K562 (cell line): ENCODE data around the gene FAM89B. TPM values are rescaled to one million over a fixed set of nuclear protein-coding genes. Genes with fewer than 3 reads are reported as not detected.

ENCODE experiments used
- CBFA2T2 ChIP-seq: fragments of 450-650 bp; conservative IDR thresholded peaks from 2 replicates; pipeline ENCODE4 v1.6.1; 2017; ENCODE audit warnings: mild to moderate bottlenecking
- CREM ChIP-seq: IDR thresholded peaks from 2 replicates; pipeline ENCODE4 v1.6.1; 2014; ENCODE audit warnings: antibody characterized with exemption, low read depth
- DACH1 ChIP-seq: fragments of 450-650 bp; IDR thresholded peaks from 2 replicates; pipeline ENCODE4 v1.6.1; 2018; ENCODE audit not compliant: partially characterized antibody
- DPF2 ChIP-seq: fragments of 450-650 bp; IDR thresholded peaks from 2 replicates; pipeline ENCODE4 v1.6.1; 2016
- ELF2 ChIP-seq: fragments of 250-450 bp; sonication (Bioruptor Pico); IDR thresholded peaks from 2 replicates; pipeline ENCODE4 v1.5.0; 2021; ENCODE audit warnings: mild to moderate bottlenecking
- ESRRA ChIP-seq: fragments of 450-650 bp; IDR thresholded peaks from 2 replicates; pipeline ENCODE4 v1.6.1; 2014; ENCODE audit warnings: low read depth, mild to moderate bottlenecking, moderate library complexity, borderline replicate concordance
- HDGF ChIP-seq: fragments of 450-650 bp; IDR thresholded peaks from 2 replicates; pipeline ENCODE4 v1.6.1; 2016
- HIVEP1 ChIP-seq: fragments of 250-450 bp; sonication (Bioruptor Pico); IDR thresholded peaks from 2 replicates; pipeline ENCODE4 v1.4.0; 2020; ENCODE audit warnings: mild to moderate bottlenecking
- HNRNPH1 ChIP-seq: fragments of 200-400 bp; formaldehyde crosslinking; optimal IDR thresholded peaks from 2 replicates; pipeline ENCODE3; 2017; ENCODE audit warnings: low read depth, mild to moderate bottlenecking, low read length, moderate library complexity
- ILF3 ChIP-seq: fragments of 450-650 bp; IDR thresholded peaks from 2 replicates; pipeline ENCODE4 v1.6.1; 2018; ENCODE audit warnings: antibody characterized with exemption, mild to moderate bottlenecking, moderate library complexity, borderline replicate concordance
- KHSRP ChIP-seq: fragments of 450-650 bp; IDR thresholded peaks from 2 replicates; pipeline ENCODE4 v1.6.1; 2017
- MED1 ChIP-seq: sonication (generic); formaldehyde crosslinking; IDR thresholded peaks from 2 replicates; pipeline ENCODE4 v1.8.1; 2023; ENCODE audit warnings: missing genetic modification reagents, borderline replicate concordance
- NCOA4 ChIP-seq: fragments of 450-650 bp; IDR thresholded peaks from 2 replicates; pipeline ENCODE4 v1.6.1; 2018; ENCODE audit warnings: mild to moderate bottlenecking; ENCODE audit not compliant: partially characterized antibody
- NR2F6 ChIP-seq: fragments of 450-650 bp; formaldehyde crosslinking; IDR thresholded peaks from 2 replicates; pipeline ENCODE4 v1.4.0; 2020; ENCODE audit warnings: mild to moderate bottlenecking
- PRDM10 ChIP-seq: fragments of 450-650 bp; IDR thresholded peaks from 2 replicates; pipeline ENCODE4 v1.6.1; 2018; ENCODE audit not compliant: partially characterized antibody
- RBM15 ChIP-seq: fragments of 200-400 bp; formaldehyde crosslinking; IDR thresholded peaks from 2 replicates; pipeline ENCODE4 v1.6.1; 2018; ENCODE audit warnings: mild to moderate bottlenecking, low read length, moderate library complexity; ENCODE audit not compliant: insufficient read depth
- RUNX1 ChIP-seq: sonication (generic); IDR thresholded peaks from 2 replicates; pipeline ENCODE4 v1.6.1; 2016; ENCODE audit warnings: antibody characterized with exemption, low read depth
- SREBF1 ChIP-seq: fragments of 150-350 bp; IDR thresholded peaks from 2 replicates; pipeline ENCODE4 v1.6.1; 2014; ENCODE audit warnings: antibody characterized with exemption, low read depth, low read length, borderline replicate concordance
- TAF7 ChIP-seq: fragments of 450-650 bp; IDR thresholded peaks from 2 replicates; pipeline ENCODE4 v1.6.1; 2016; ENCODE audit warnings: missing genetic modification characterization, missing compliant biosample characterization
- ZNF12 ChIP-seq: sonication (generic); formaldehyde crosslinking; IDR thresholded peaks from 2 replicates; pipeline ENCODE4 v1.4.0; 2020; ENCODE audit warnings: mild to moderate bottlenecking, missing genetic modification reagents
- ZNF398 ChIP-seq: fragments of 250-450 bp; sonication (Bioruptor Pico); IDR thresholded peaks from 2 replicates; pipeline ENCODE4 v1.8.0; 2021; ENCODE audit warnings: moderate library complexity, mild to moderate bottlenecking, inconsistent platforms
- ZNF639 ChIP-seq, 2 experiments: fragments of 200-800 bp in 1 of 2; sonication (Bioruptor generic) in 1 of 2; sonication (generic) in 1 of 2; formaldehyde crosslinking in 1 of 2; IDR thresholded peaks in 1 of 2; conservative IDR thresholded peaks in 1 of 2; 2 replicates each; pipeline versions ENCODE4 v1.5.0 to v1.6.1; 2016 to 2020; ENCODE audit warnings: missing compliant biosample characterization in 1 of 2, missing genetic modification characterization in 1 of 2, missing genetic modification reagents in 1 of 2
- ZNF696 ChIP-seq: fragments of 250-450 bp; sonication (Bioruptor Pico); conservative IDR thresholded peaks from 2 replicates; pipeline ENCODE4 v1.4.0; 2020; ENCODE audit warnings: mild to moderate bottlenecking, moderate library complexity
- ZNF764 ChIP-seq: fragments of 250-450 bp; sonication (Bioruptor Pico); IDR thresholded peaks from 2 replicates; pipeline ENCODE4 v1.4.0; 2020; ENCODE audit warnings: low read depth, mild to moderate bottlenecking, moderate library complexity
- polyA plus RNA-seq, 8 experiments: library from polyadenylated mRNA; depleted of rRNA in 4 of 8; stranded (reverse) in 5 of 8; unstranded in 3 of 8; fragments of >200 nt; fragmentation: Nextera tagmentation in 2 of 8; fragmentation: Illumina TruSeq in 1 of 8; extraction: Ambion mirVana in 2 of 8; extraction: Trizol in 1 of 8; gene quantifications; 2 replicates each; pipeline versions ENCODE4 v1.2.1 to v1.2.3, GENCODE V29; 2011 to 2014; ENCODE audit warnings: inconsistent platforms in 1 of 8, missing spikeins in 1 of 8
- total RNA-seq, 7 experiments: library from RNA; depleted of rRNA in 6 of 7; stranded (reverse); fragments of >200 nt in 6 of 7; fragmentation: Illumina TruSeq in 2 of 7; extraction: Trizol in 2 of 7; gene quantifications; 2 replicates each; pipeline versions ENCODE4 v1.2.1 to v1.2.3, GENCODE V29; 2011 to 2021; ENCODE audit warnings: low replicate concordance in 1 of 7

FAM89B gene
- total and polyA plus RNA-seq, 9 of the 15 experiments (the other 6 are each of a cell fraction or from before 2014, with no cell fraction given): 0.32 to 27.6 (median 11.9) TPM

GRCh38 chr11:65551572-65552387 lies 20.6 kb upstream of the FAM89B start (continued):
- TF ChIP-seq ZNF639 (CRISPR knock-in tag; conservative IDR thresholded peaks at IDR 0.05 in 1 of 2, IDR thresholded peaks at IDR 0.05 in 1 of 2) (no peak), NCOA4 (no peak), ZNF12 (CRISPR knock-in tag) (no peak), CREM (peak; percentile 64; the same call in 1 of the 2 replicates), HNRNPH1 (no peak), ELF2 (CRISPR knock-in tag) (no peak), MED1 (CRISPR knock-in tag) (no peak), PRDM10 (no peak), TAF7 (no peak), RUNX1 (no peak), HIVEP1 (CRISPR knock-in tag) (no peak), ILF3 (no peak), CBFA2T2 (peak; percentile 45), ZNF764 (no peak), KHSRP (no peak), RBM15 (no peak), DPF2 (no peak), DACH1 (peak; percentile 11), NR2F6 (CRISPR knock-in tag) (no peak), SREBF1 (no peak), ZNF696 (CRISPR knock-in tag) (no peak), ESRRA (peak; percentile 92), HDGF (0 out of 2 replicates have a peak, but pooled peaks have one; percentile 19), ZNF398 (CRISPR knock-in tag) (no peak)
